Measurements from ENCODE around the gene PPP4R3B. TPM values are rescaled to one million over a fixed set of nuclear protein-coding genes. Genes with fewer than 3 reads are reported as not detected.

The PPP4R3B gene
- total and polyA plus RNA-seq, 2 of the 13 experiments (the other 11 are each of a cell fraction or from before 2014, with no cell fraction given): 24.2 to 53.0 TPM

DNA sequence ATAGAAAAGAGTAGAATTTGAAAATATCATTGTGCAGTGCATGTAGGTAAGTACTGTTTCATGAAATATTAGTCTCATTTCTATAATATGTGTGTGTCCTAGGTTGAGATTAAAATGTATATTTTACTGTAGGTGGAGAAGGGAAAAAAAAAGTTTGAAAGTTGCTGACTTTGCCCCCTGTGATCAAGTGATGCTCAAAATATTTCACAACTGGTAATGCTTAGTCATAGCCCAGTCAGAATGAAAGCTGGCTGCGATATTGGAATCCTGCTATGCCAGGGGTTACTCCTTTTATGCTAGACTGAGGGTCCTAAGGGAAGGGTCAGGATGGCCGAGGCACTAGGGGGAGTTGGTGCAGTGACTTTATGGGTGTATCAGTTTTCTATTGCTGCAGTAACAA lies 117.4 kb downstream of the PPP4R3B start (continued):
- TF ChIP-seq ZNF503 (CRISPR knock-in tag; IDR thresholded peaks at IDR 0.05): no peak
- TF ChIP-seq ZNF276 (CRISPR knock-in tag; IDR thresholded peaks at IDR 0.05; ENCODE audit: low read depth): no peak
- no peak for TF ChIP-seq ZBTB2 (CRISPR knock-in tag; IDR thresholded peaks at IDR 0.05; ENCODE audit: low read depth)
- no peak for TF ChIP-seq GABPA (IDR thresholded peaks at IDR 0.05; ENCODE audit: low read depth, low read length)
- TF ChIP-seq GABPA (CRISPR knock-in tag; IDR thresholded peaks at IDR 0.05; ENCODE audit: low read depth): no peak
- TF ChIP-seq FOSL2 (CRISPR knock-in tag; IDR thresholded peaks at IDR 0.05): peak; percentile 21; the same call in 1 of the 2 replicates
- TF ChIP-seq CCDC6 (CRISPR knock-in tag; IDR thresholded peaks at IDR 0.05): no peak
- no peak for TF ChIP-seq U2AF1 (optimal IDR thresholded peaks at IDR 0.05; ENCODE audit: low read depth, low read length)
- TF ChIP-seq ZNF274 (CRISPR knock-in tag; IDR thresholded peaks at IDR 0.05): no peak
- no peak for TF ChIP-seq NR2F6 (IDR thresholded peaks at IDR 0.05)
- TF ChIP-seq NR2F6 (CRISPR knock-in tag; IDR thresholded peaks at IDR 0.05): no peak
- TF ChIP-seq, protein P1, sequence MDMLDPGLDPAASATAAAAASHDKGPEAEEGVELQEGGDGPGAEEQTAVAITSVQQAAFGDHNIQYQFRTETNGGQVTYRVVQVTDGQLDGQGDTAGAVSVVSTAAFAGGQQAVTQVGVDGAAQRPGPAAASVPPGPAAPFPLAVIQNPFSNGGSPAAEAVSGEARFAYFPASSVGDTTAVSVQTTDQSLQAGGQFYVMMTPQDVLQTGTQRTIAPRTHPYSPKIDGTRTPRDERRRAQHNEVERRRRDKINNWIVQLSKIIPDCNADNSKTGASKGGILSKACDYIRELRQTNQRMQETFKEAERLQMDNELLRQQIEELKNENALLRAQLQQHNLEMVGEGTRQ (IDR thresholded peaks at IDR 0.05; ENCODE audit: low read depth, low read length): no peak
- TF ChIP-seq, protein P1 (CRISPR knock-in tag; IDR thresholded peaks at IDR 0.05; ENCODE audit: borderline replicate concordance): no peak
- peak; percentile 69; the same call in 1 of the 2 replicates for TF ChIP-seq CEBPB (IDR thresholded peaks at IDR 0.05; ENCODE audit: borderline replicate concordance, low read depth, low read length)
- no peak for TF ChIP-seq ZBTB14 (CRISPR knock-in tag; IDR thresholded peaks at IDR 0.05)
- TF ChIP-seq ZNF337 (CRISPR knock-in tag; IDR thresholded peaks at IDR 0.05; ENCODE audit: borderline replicate concordance, low read depth): no peak
- 0 out of 2 replicates have a peak, but pooled peaks have one; percentile 40 for TF ChIP-seq ZNF12 (CRISPR knock-in tag; IDR thresholded peaks at IDR 0.05)
- no peak for TF ChIP-seq NFRKB (IDR thresholded peaks at IDR 0.05)
- peak; percentile 65 to 78 for TF ChIP-seq MAFK (conservative IDR thresholded peaks at IDR 0.05 in 1 of 2, IDR thresholded peaks at IDR 0.05 in 1 of 2; ENCODE audit: low read length in 2 of 2)
- TF ChIP-seq MAFF (IDR thresholded peaks at IDR 0.05; ENCODE audit: low read depth, low read length): peak; percentile 67
- TF ChIP-seq MLLT10 (CRISPR knock-in tag; IDR thresholded peaks at IDR 0.05): no peak
